Ramos (cell line): ENCODE data around the gene TBC1D4.
"Not testable (repeated sequence)": the region's sequence is repeated elsewhere in the genome, so short reads cannot be mapped to it uniquely, and the experiment has no call there.

Source experiments
- in situ Hi-C: fragments of 300-500 bp; cut with MboI; formaldehyde crosslinking; loops from one replicate; pipeline ENCODE4 v1.14.3; 2022; ENCODE audit warnings: low sequenced_read_pairs; ENCODE audit not compliant: unreplicated experiment

Gene TBC1D4

DNA sequence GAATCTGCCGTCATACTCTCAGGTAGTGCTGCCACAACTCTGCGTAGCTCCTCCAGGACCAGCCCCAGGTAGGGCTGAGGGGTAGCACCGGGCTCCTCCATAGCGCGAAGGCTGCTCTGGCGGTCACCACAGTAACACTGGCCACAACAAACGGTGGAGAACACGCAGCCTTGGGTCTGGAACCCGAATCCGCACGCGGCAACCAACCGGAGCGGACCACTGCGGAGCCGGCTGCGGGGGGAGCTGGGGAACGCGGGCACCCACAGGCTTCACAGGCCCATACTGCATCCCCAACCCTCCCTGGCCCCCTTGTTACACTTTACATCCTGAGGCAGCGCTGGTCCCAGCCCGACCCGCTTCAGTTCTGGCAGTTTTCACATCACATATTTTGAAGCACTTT, 241.7 kb downstream of the TBC1D4 start:
- in situ Hi-C loops, result not testable (repeated sequence)

DNA sequence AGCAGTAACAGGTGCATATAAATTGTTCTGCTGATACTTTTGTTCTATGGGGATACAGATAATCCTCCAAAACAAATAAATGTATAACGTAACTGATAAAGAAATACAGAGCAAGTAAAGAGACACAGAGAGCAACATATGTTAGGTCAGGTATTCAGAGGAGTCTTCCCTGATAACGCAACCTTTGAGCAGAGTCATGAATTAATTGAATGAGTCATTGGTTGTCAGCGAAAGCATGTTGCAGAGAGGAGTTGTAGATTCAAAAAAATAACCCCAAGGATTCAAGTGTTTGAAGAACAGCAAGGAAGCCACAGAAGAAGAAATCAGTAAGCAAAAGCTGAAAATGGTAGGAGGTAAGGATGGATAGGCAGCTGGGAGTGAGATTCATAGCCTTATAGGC, 245.2 kb downstream of the TBC1D4 start:
- in situ Hi-C loops, result no loop called here
